Stimulated activated CD4-positive, alpha-beta T cell treated with anti-CD3 and anti-CD28 coated beads, TNF-alpha, amount 100 ng/mL, for 24 hours (primary cell): ENCODE results near the gene SLC22A7.

Experiments used
- DNase-seq, 3 experiments: peaks; one replicate each; pipeline ENCODE4 v3.0.0-alpha.2; 2020; ENCODE audit warnings: low read depth in 3 of 3

SLC22A7 gene

GRCh38 chr6:43267619-43268354 is 30.3 kb upstream of the SLC22A7 start:
- DNase-seq = no peak

- no peak for DNase-seq
Measured at GRCh38 chr6:43268355-43268700, 29.7 kb upstream of the SLC22A7 start.

GRCh38 chr6:43268782-43269272 is 29.2 kb upstream of the SLC22A7 start:
- DNase-seq = no peak

- peak in 1 of 3 experiments; percentile 49 for DNase-seq
Measured at GRCh38 chr6:43269273-43270007, 28.6 kb upstream of the SLC22A7 start.

GRCh38 chr6:43271103-43271815 is 26.8 kb upstream of the SLC22A7 start:
- DNase-seq = no peak

- DNase-seq = no peak
Measured at GRCh38 chr6:43271944-43272343, 26.1 kb upstream of the SLC22A7 start.

- DNase-seq = no peak
Measured at GRCh38 chr6:43273707-43274106, 24.4 kb upstream of the SLC22A7 start.

- no peak for DNase-seq
Measured at GRCh38 chr6:43274127-43274915, 23.7 kb upstream of the SLC22A7 start.

GRCh38 chr6:43274916-43275597 is 23.0 kb upstream of the SLC22A7 start:
- peak in 1 of 3 experiments; percentile 34 for DNase-seq

- peak in 1 of 3 experiments; percentile 22 for DNase-seq
Measured at GRCh38 chr6:43275801-43276576, 22.1 kb upstream of the SLC22A7 start.

GRCh38 chr6:43276577-43277305 is 21.3 kb upstream of the SLC22A7 start:
- DNase-seq = no peak

- no peak for DNase-seq
Measured at GRCh38 chr6:43277306-43277642, 20.8 kb upstream of the SLC22A7 start.

GRCh38 chr6:43277643-43278523 is 20.2 kb upstream of the SLC22A7 start:
- no peak for DNase-seq

- DNase-seq = no peak
Measured at GRCh38 chr6:43278524-43279078, 19.5 kb upstream of the SLC22A7 start.

GRCh38 chr6:43280234-43280633 is 17.8 kb upstream of the SLC22A7 start:
- no peak for DNase-seq

- no peak for DNase-seq
Measured at GRCh38 chr6:43282060-43282459, 16.0 kb upstream of the SLC22A7 start.

- no peak for DNase-seq
Measured at GRCh38 chr6:43282636-43283513, 15.2 kb upstream of the SLC22A7 start.
